SU-DHL-6 (cell line): ENCODE results near the gene ZNF516.

ENCODE experiments used
- EZH2phosphoT487 ChIP-seq: fragments of 200-600 bp; sonication (generic), shearing (Covaris generic); conservative IDR thresholded peaks from 2 replicates; pipeline ENCODE4 v1.6.1; 2018; ENCODE audit warnings: mild to moderate bottlenecking, antibody characterized with exemption, low read length, moderate library complexity, mixed read lengths
- TF ChIP-seq, protein P1 (sequence below): fragments of 200-600 bp; sonication (generic); IDR thresholded peaks from one replicate; pipeline ENCODE4 v1.5.1; 2017; ENCODE audit warnings: antibody characterized with exemption, mild to moderate bottlenecking, low read length, moderate library complexity; ENCODE audit not compliant: insufficient read depth, poor library complexity, severe bottlenecking

DNA sequence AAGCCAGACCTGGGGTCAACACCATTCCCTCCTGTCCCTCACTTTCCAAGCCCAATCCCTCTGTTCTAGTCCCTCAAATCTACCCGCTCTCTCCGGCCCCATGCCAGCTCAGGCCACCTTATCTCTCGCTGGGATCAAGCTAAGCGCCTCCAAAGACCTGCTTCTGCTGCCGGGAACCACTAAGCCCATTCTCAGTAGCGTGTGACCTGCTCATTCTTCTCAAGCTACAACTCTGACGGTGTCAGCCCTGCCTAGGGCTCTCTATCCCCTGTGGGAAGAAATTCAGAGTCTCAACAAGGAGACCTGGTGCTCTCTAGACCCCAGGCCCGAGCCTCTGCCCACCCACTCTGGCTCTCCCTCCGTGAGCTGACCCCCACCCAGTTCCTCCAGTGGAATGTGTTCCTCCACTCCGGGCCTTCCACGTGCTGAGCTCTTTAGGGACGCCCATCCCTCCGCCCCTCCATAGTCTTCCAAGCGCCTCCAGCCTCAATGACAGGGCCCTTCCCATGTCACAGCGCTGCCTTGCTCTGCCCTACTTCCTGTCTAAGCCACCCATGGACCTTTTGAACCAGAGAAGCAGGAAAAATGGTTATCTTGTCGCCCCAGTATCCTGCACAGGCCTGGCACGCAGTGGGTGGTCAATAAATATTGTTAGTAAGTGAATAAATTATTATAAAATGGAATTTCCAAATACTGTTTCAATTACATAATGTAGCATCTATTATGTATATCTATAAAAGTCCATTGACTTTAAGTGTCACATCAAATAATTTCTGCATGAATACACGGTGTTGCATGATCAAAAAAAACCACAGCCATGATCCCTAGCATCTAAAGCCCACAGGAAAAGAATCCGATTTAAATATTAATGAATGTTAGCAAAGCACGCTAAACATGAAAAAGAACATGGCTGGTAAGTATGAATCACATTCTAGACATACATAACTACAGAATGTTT is 127.6 kb downstream of the ZNF516 start:
- TF ChIP-seq, protein P1, sequence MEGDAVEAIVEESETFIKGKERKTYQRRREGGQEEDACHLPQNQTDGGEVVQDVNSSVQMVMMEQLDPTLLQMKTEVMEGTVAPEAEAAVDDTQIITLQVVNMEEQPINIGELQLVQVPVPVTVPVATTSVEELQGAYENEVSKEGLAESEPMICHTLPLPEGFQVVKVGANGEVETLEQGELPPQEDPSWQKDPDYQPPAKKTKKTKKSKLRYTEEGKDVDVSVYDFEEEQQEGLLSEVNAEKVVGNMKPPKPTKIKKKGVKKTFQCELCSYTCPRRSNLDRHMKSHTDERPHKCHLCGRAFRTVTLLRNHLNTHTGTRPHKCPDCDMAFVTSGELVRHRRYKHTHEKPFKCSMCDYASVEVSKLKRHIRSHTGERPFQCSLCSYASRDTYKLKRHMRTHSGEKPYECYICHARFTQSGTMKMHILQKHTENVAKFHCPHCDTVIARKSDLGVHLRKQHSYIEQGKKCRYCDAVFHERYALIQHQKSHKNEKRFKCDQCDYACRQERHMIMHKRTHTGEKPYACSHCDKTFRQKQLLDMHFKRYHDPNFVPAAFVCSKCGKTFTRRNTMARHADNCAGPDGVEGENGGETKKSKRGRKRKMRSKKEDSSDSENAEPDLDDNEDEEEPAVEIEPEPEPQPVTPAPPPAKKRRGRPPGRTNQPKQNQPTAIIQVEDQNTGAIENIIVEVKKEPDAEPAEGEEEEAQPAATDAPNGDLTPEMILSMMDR = no peak
- no peak for TF ChIP-seq EZH2phosphoT487
